ENCODE results near the gene NANOGP8. TPM values are rescaled to one million over a fixed set of nuclear protein-coding genes. Genes with fewer than 3 reads are reported as not detected.

The NANOGP8 gene
- total and polyA plus RNA-seq, 7 experiments from 2014 or later: not detected

DNA sequence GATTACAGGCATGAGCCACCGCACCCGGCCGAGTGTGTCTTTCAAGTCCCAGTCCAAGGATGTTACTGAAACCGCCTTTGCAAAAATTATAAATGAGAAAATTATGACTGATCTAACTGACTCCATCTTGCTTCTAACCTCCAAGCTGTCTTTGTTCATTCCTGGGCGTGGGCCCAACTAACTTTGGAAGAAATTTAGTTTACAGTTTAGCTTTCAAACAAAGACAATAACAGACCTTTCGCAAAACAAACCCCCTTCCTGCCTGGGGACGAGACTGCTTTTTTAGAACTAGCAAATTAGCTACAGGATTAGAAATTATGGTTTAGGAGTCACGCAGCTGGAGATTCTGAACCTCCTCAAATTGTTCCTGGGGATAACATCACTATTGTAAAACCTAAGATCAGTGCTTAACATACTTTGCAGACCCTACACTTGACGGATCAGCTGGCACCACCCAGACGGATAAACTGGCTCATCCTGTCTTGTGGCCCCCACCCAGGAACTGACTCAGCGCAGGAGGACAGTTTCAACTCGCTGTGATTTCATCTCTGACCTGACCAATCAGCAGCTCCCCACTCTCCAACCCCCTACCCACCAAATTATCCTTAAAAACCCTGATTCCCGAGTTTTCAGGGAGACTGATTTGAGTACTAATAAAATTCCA is 23.8 kb downstream of the NANOGP8 start:
- Histone ChIP-seq H3K27ac (ENCODE audit: low read depth, low read length) (no peak overlapping the region), H3K4me3 (ENCODE audit: low read length) (no peak overlapping the region), H3K27me3 (ENCODE audit: control insufficient read depth in 2 of 2, insufficient read depth in 2 of 2, low read length in 2 of 2) (no peaks in the 10 kb centered on the region), H3K9me3 (ENCODE audit: control insufficient read depth in 2 of 3, low read length in 3 of 3) (no peaks in the 10 kb centered on the region), H3K36me3 (ENCODE audit: control insufficient read depth in 2 of 3, insufficient read depth in 3 of 3, low read length in 3 of 3) (no peaks in the 10 kb centered on the region), H3K4me1 (ENCODE audit: control insufficient read depth in 2 of 2, insufficient read depth in 2 of 2, low read length in 2 of 2) (no peaks in the 10 kb centered on the region)
- Mint-ChIP-seq H3K4me3 (no peak overlapping the region), H3K27ac (no peak overlapping the region), H3K4me1 (no peaks in the 10 kb centered on the region), H3K9me3 (no peaks in the 10 kb centered on the region), H3K36me3 (no peaks in the 10 kb centered on the region), H3K27me3 (peaks cover 0 to 12% (median 8%) of the 10 kb centered on the region in 5 donors)
- ATAC-seq (no peak), DNase-seq (no peak)
- intact Hi-C loops (cut with micrococcal nuclease): no loop called here
- ChIA-PET CTCF (no interaction called here), POLR2A (no interaction called here)

DNA sequence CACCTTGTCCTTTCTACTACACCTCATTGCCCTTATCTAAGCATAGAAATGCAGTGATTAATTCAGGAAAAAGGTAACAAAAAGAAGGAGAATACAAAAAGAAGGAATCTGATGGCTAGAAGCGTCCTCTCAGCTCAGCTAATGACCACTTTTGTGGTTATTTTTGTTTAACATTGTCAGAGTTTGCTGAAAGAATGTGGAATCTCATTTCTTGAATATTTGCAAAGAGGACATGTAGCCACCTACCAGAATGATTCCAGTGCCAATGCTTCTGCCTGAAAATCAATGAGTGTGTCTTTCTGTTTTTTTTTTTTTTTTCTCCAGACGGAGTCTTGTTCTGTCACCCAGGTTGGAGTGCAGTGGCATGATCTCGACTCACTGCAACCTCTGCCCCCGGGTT is 24.5 kb downstream of the NANOGP8 start:
- CTCF ChIA-PET: no interaction called here

DNA sequence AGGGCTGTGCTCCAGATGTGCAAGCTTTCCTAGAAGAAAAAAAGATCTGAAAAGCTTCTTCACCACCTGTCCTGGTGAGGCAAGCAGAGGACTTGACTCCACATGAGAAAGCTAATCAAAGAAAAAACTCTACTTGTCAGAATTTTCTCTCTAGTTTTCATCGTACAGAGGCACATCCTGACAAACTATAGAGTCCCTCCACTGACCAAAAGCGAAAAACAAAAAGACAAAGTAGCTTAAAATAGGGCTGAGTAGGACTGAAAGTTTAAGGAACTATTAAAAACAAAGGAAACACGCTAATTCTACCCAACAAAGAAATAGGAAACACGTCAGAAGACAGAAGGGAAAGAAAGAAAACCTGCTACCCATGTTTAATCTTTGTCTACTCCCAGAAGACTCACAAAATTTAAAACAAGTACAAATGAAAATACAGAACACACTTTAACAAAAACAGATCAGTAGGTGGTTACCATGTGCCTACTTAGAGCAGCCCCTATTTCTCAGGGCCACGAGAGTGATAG is 26.5 kb downstream of the NANOGP8 start:
- Mint-ChIP-seq H3K27me3 (peaks cover 0 to 9% (median 3%) of the 10 kb centered on the region in 5 donors), H3K9me3 (peaks cover 0 to 1% (median 0%) of the 10 kb centered on the region in 11 donors), H3K4me1 (no peaks in the 10 kb centered on the region), H3K4me3 (no peak overlapping the region), H3K36me3 (no peaks in the 10 kb centered on the region), H3K27ac (no peak overlapping the region)
- POLR2A ChIA-PET: no interaction called here
- H3K9me3 ChIP-seq (ENCODE audit: control insufficient read depth in 2 of 3, low read length in 3 of 3): no peaks in the 10 kb centered on the region
- CTCF ChIA-PET: no interaction called here
- no peak overlapping the region for H3K27ac ChIP-seq (ENCODE audit: low read depth, low read length)
- H3K27me3 ChIP-seq (ENCODE audit: control insufficient read depth in 2 of 2, insufficient read depth in 2 of 2, low read length in 2 of 2): no peaks in the 10 kb centered on the region
- H3K4me1 ChIP-seq (ENCODE audit: control insufficient read depth in 2 of 2, insufficient read depth in 2 of 2, low read length in 2 of 2): no peaks in the 10 kb centered on the region
- H3K4me3 ChIP-seq (ENCODE audit: low read length): no peak overlapping the region
- H3K36me3 ChIP-seq (ENCODE audit: control insufficient read depth in 2 of 3, insufficient read depth in 3 of 3, low read length in 3 of 3): no peaks in the 10 kb centered on the region
- no peak for DNase-seq
- no peak for ATAC-seq
- intact Hi-C loops (cut with micrococcal nuclease): no loop called here

More for the DNA sequence above, 24.5 kb downstream of the NANOGP8 start:
- Histone ChIP-seq H3K4me3 (ENCODE audit: low read length) (no peak overlapping the region), H3K27me3 (ENCODE audit: control insufficient read depth in 2 of 2, insufficient read depth in 2 of 2, low read length in 2 of 2) (no peaks in the 10 kb centered on the region), H3K36me3 (ENCODE audit: control insufficient read depth in 2 of 3, insufficient read depth in 3 of 3, low read length in 3 of 3) (no peaks in the 10 kb centered on the region), H3K9me3 (ENCODE audit: control insufficient read depth in 2 of 3, low read length in 3 of 3) (no peaks in the 10 kb centered on the region), H3K4me1 (ENCODE audit: control insufficient read depth in 2 of 2, insufficient read depth in 2 of 2, low read length in 2 of 2) (no peaks in the 10 kb centered on the region), H3K27ac (ENCODE audit: low read depth, low read length) (no peak overlapping the region)
- no peak overlapping the region for H3K4me3 Mint-ChIP-seq
- H3K36me3 Mint-ChIP-seq: no peaks in the 10 kb centered on the region
- intact Hi-C loops (cut with micrococcal nuclease): no loop called here
- ATAC-seq (no peak), DNase-seq (no peak)
- H3K27me3 Mint-ChIP-seq: peaks cover 0 to 9% (median 6%) of the 10 kb centered on the region in 5 donors
- H3K27ac Mint-ChIP-seq: no peak overlapping the region
- peaks cover 0 to 1% (median 0%) of the 10 kb centered on the region in 11 donors for H3K9me3 Mint-ChIP-seq
- POLR2A ChIA-PET: no interaction called here
- no peaks in the 10 kb centered on the region for H3K4me1 Mint-ChIP-seq

DNA sequence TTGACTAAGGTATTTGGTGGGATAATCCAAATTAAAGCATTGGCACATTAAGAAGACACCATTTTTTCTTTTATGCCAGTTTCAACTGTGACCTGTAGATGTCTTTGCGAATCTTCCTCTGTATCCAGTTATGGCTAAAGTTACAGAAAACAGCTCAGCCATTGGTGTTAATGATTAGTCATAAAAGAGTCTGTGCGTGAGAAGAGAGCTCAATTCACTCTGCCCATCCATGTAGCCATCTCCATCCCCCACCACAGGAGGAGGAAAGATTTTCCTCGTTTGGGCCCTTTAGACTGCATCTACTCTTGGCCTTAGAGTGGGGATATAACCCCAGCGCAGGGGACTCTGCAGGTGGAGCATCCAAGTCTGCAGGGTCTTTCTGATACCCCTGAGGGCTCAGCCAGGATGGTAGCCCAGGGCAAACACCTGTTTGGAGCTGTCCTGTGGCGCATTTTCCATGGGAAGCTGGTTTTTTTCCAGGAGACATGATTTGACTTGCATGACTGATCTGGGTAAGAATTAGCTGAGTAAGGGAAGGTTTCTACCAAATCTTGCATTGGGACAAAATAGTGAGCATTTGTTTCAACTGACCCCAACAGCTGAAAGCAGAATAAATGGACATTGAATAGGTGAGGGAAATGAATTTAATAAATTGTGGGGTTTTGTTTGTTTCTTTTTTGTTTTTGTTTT is 29.5 kb downstream of the NANOGP8 start:
- Mint-ChIP-seq H3K4me3 (no peak overlapping the region), H3K9me3 (peaks cover 0 to 1% (median 0%) of the 10 kb centered on the region in 11 donors), H3K36me3 (no peaks in the 10 kb centered on the region), H3K27ac (peak overlapping the region in 1 of 9 donors; percentile 38), H3K27me3 (peaks cover 0 to 9% (median 3%) of the 10 kb centered on the region in 5 donors), H3K4me1 (no peaks in the 10 kb centered on the region)
- Histone ChIP-seq H3K27ac (ENCODE audit: low read depth, low read length) (no peak overlapping the region), H3K4me3 (ENCODE audit: low read length) (no peak overlapping the region), H3K4me1 (ENCODE audit: control insufficient read depth in 2 of 2, insufficient read depth in 2 of 2, low read length in 2 of 2) (no peaks in the 10 kb centered on the region), H3K27me3 (ENCODE audit: control insufficient read depth in 2 of 2, insufficient read depth in 2 of 2, low read length in 2 of 2) (no peaks in the 10 kb centered on the region), H3K36me3 (ENCODE audit: control insufficient read depth in 2 of 3, insufficient read depth in 3 of 3, low read length in 3 of 3) (no peaks in the 10 kb centered on the region), H3K9me3 (ENCODE audit: control insufficient read depth in 2 of 3, low read length in 3 of 3) (no peaks in the 10 kb centered on the region)
- POLR2A ChIA-PET: no interaction called here
- CTCF ChIA-PET: no interaction called here
- DNase-seq (no peak), ATAC-seq (no peak)
- intact Hi-C loops (cut with micrococcal nuclease): no loop called here

- H3K27ac ChIP-seq (ENCODE audit: low read depth, low read length): no peak overlapping the region
- H3K9me3 ChIP-seq (ENCODE audit: control insufficient read depth in 2 of 3, low read length in 3 of 3): no peaks in the 10 kb centered on the region
- DNase-seq (no peak), ATAC-seq (no peak)
- Mint-ChIP-seq H3K4me1 (no peaks in the 10 kb centered on the region), H3K9me3 (peaks cover 0 to 1% (median 0%) of the 10 kb centered on the region in 11 donors), H3K4me3 (no peak overlapping the region), H3K27ac (no peak overlapping the region), H3K36me3 (no peaks in the 10 kb centered on the region), H3K27me3 (peaks cover 0 to 9% (median 3%) of the 10 kb centered on the region in 5 donors)
- no peak overlapping the region for H3K4me3 ChIP-seq (ENCODE audit: low read length)
- H3K36me3 ChIP-seq (ENCODE audit: control insufficient read depth in 2 of 3, insufficient read depth in 3 of 3, low read length in 3 of 3): no peaks in the 10 kb centered on the region
- ChIA-PET POLR2A (no interaction called here), CTCF (no interaction called here)
- H3K4me1 ChIP-seq (ENCODE audit: control insufficient read depth in 2 of 2, insufficient read depth in 2 of 2, low read length in 2 of 2): no peaks in the 10 kb centered on the region
- intact Hi-C loops (cut with micrococcal nuclease): no loop called here
- no peaks in the 10 kb centered on the region for H3K27me3 ChIP-seq (ENCODE audit: control insufficient read depth in 2 of 2, insufficient read depth in 2 of 2, low read length in 2 of 2)
Observed at GRCh38 chr15:35054380-35054779, 30.7 kb downstream of the NANOGP8 start.

- Mint-ChIP-seq H3K36me3 (no peaks in the 10 kb centered on the region), H3K27me3 (no peaks in the 10 kb centered on the region), H3K9me3 (no peaks in the 10 kb centered on the region), H3K4me1 (peaks cover 0 to 2% (median 0%) of the 10 kb centered on the region in 7 donors), H3K27ac (no peak overlapping the region), H3K4me3 (no peak overlapping the region)
- POLR2A ChIA-PET: no interaction called here
- ATAC-seq: no peak
- CTCF ChIA-PET: no interaction called here
- no peak for DNase-seq
- Histone ChIP-seq H3K9me3 (ENCODE audit: control insufficient read depth in 2 of 3, low read length in 3 of 3) (no peaks in the 10 kb centered on the region), H3K4me1 (ENCODE audit: control insufficient read depth in 2 of 2, insufficient read depth in 2 of 2, low read length in 2 of 2) (no peaks in the 10 kb centered on the region), H3K27me3 (ENCODE audit: control insufficient read depth in 2 of 2, insufficient read depth in 2 of 2, low read length in 2 of 2) (no peaks in the 10 kb centered on the region), H3K36me3 (ENCODE audit: control insufficient read depth in 2 of 3, insufficient read depth in 3 of 3, low read length in 3 of 3) (no peaks in the 10 kb centered on the region), H3K4me3 (ENCODE audit: low read length) (no peak overlapping the region), H3K27ac (ENCODE audit: low read depth, low read length) (no peak overlapping the region)
- intact Hi-C loops (cut with micrococcal nuclease): no loop called here
Observed at GRCh38 chr15:35047996-35048395, 37.1 kb downstream of the NANOGP8 start.

DNA sequence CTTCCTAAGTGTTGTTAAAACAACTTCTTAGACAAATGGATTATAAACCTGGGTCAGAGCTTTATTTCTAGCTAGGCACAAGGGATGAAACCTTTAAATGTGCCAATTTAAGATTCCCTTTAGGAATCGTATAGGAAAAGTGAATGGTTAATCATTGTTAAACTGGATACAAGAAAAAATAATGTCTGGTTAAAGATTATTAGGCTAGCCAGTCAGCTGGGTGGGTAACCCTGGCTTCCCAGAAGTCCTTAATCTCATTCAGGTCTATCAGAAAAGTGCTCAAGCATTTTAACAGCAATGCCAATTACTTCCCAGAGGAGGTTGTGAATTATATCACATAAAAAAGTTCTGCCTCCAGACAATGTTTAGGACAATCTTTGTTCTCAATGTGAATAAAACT is 37.6 kb downstream of the NANOGP8 start:
- intact Hi-C loops (cut with micrococcal nuclease): no loop called here
- no peaks in the 10 kb centered on the region for H3K36me3 Mint-ChIP-seq
- no peak overlapping the region for H3K27ac Mint-ChIP-seq
- no peaks in the 10 kb centered on the region for H3K9me3 Mint-ChIP-seq
- Histone ChIP-seq H3K4me1 (ENCODE audit: control insufficient read depth in 2 of 2, insufficient read depth in 2 of 2, low read length in 2 of 2) (no peaks in the 10 kb centered on the region), H3K27me3 (ENCODE audit: control insufficient read depth in 2 of 2, insufficient read depth in 2 of 2, low read length in 2 of 2) (no peaks in the 10 kb centered on the region), H3K9me3 (ENCODE audit: control insufficient read depth in 2 of 3, low read length in 3 of 3) (no peaks in the 10 kb centered on the region), H3K27ac (ENCODE audit: low read depth, low read length) (no peak overlapping the region), H3K36me3 (ENCODE audit: control insufficient read depth in 2 of 3, insufficient read depth in 3 of 3, low read length in 3 of 3) (no peaks in the 10 kb centered on the region), H3K4me3 (ENCODE audit: low read length) (no peak overlapping the region)
- H3K4me1 Mint-ChIP-seq: peaks cover 0 to 2% (median 0%) of the 10 kb centered on the region in 7 donors
- no peaks in the 10 kb centered on the region for H3K27me3 Mint-ChIP-seq
- ChIA-PET POLR2A (no interaction called here), CTCF (no interaction called here)
- DNase-seq: no peak
- no peak for ATAC-seq
- no peak overlapping the region for H3K4me3 Mint-ChIP-seq

All from naive thymus-derived CD4-positive, alpha-beta T cell (primary cell).